Measurements from ENCODE around the gene MRO. TPM values are rescaled to one million over a fixed set of nuclear protein-coding genes. Genes with fewer than 3 reads are reported as not detected.

MRO gene
- total and polyA plus RNA-seq, 2 donors (not counting 1 experiment from before 2014, with no cell fraction given): under 0.01 to 0.02 TPM

DNA sequence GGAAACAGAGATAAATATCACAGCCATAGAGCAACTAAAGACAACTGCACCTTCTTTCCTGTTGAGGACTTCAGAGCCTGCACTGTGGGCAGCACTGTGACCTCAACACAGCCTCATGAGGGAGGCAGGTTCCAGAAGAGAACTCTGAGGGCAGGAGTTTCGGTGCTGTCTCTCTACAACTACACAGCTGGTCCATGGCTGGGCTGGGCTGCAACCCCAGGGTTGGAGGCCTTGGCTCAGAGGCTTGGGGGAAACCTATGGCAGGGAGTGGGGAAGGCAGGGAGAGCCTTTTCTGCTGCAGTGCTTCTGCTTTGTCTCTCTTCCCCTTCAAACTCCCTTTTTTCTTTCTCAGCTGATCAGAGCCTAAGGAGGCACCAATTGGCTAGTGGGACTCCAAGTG is 66.5 kb downstream of the MRO start:
- Histone ChIP-seq H2AFZ (ENCODE audit: low read length) (no peak overlapping the region), H4K20me1 (ENCODE audit: control insufficient read depth, extremely low read depth, insufficient read depth, low read length) (no peaks in the 10 kb centered on the region), H3K4me3 (replicated peaks in 1 of 4; ENCODE audit: control extremely low read depth in 1 of 4, insufficient read depth in 1 of 4, low read depth in 3 of 4, low read length in 4 of 4) (no peak overlapping the region), H3K79me2 (ENCODE audit: control insufficient read depth, insufficient read depth, low read length) (no peaks in the 10 kb centered on the region), H3K4me2 (ENCODE audit: extremely low read depth, insufficient read depth, low read length) (no peak overlapping the region), H3K27ac (ENCODE audit: insufficient read depth, low read length) (no peak overlapping the region), H3K36me3 (ENCODE audit: control insufficient read depth, insufficient read depth, low read length) (no peaks in the 10 kb centered on the region), H3K9ac (ENCODE audit: insufficient read depth, low read length) (no peak overlapping the region), H3K27me3 (ENCODE audit: control insufficient read depth, insufficient read depth, low read length) (no peaks in the 10 kb centered on the region), H3K4me1 (ENCODE audit: control insufficient read depth, extremely low read depth, insufficient read depth, low read length) (no peaks in the 10 kb centered on the region), H3K9me3 (ENCODE audit: control insufficient read depth, insufficient read depth, low read depth, low read length) (no peaks in the 10 kb centered on the region)
- DNase-seq (ENCODE audit: low read depth in 2 of 2): no peak
- TF ChIP-seq, protein P1, sequence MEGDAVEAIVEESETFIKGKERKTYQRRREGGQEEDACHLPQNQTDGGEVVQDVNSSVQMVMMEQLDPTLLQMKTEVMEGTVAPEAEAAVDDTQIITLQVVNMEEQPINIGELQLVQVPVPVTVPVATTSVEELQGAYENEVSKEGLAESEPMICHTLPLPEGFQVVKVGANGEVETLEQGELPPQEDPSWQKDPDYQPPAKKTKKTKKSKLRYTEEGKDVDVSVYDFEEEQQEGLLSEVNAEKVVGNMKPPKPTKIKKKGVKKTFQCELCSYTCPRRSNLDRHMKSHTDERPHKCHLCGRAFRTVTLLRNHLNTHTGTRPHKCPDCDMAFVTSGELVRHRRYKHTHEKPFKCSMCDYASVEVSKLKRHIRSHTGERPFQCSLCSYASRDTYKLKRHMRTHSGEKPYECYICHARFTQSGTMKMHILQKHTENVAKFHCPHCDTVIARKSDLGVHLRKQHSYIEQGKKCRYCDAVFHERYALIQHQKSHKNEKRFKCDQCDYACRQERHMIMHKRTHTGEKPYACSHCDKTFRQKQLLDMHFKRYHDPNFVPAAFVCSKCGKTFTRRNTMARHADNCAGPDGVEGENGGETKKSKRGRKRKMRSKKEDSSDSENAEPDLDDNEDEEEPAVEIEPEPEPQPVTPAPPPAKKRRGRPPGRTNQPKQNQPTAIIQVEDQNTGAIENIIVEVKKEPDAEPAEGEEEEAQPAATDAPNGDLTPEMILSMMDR (conservative IDR thresholded peaks at IDR 0.05 in 1 of 2, IDR thresholded peaks at IDR 0.05 in 1 of 2; ENCODE audit: low read depth in 1 of 2, low read length in 2 of 2): no peak
- TF ChIP-seq EZH2 (IDR thresholded peaks at IDR 0.05; ENCODE audit: low read length, missing control alignments): no peak

DNA sequence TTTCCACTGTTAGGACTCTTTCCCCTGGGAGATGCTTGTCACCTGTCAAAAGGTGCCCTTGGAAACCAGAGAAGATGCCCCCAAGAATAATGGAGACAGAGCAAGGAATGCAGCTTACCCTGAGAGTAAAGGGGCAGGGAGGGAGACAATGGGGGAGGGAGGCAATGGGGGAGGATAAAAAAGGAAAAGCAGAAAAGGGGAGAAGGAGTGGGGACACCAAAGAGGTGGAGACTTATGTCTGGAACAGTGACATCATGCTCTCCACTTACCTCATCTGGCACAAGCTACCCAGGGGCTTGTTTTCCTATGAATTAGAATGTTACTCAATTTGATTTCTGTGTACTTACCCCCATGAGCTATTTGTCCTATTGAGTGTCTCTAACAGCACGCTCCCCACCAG is 67.9 kb downstream of the MRO start:
- Histone ChIP-seq H4K20me1 (ENCODE audit: control insufficient read depth, extremely low read depth, insufficient read depth, low read length) (no peaks in the 10 kb centered on the region), H2AFZ (ENCODE audit: low read length) (no peak overlapping the region), H3K9me3 (ENCODE audit: control insufficient read depth, insufficient read depth, low read depth, low read length) (no peaks in the 10 kb centered on the region), H3K27me3 (ENCODE audit: control insufficient read depth, insufficient read depth, low read length) (no peaks in the 10 kb centered on the region), H3K27ac (ENCODE audit: insufficient read depth, low read length) (no peak overlapping the region), H3K4me2 (ENCODE audit: extremely low read depth, insufficient read depth, low read length) (no peak overlapping the region), H3K79me2 (ENCODE audit: control insufficient read depth, insufficient read depth, low read length) (no peaks in the 10 kb centered on the region), H3K36me3 (ENCODE audit: control insufficient read depth, insufficient read depth, low read length) (no peaks in the 10 kb centered on the region), H3K4me1 (ENCODE audit: control insufficient read depth, extremely low read depth, insufficient read depth, low read length) (no peaks in the 10 kb centered on the region), H3K9ac (ENCODE audit: insufficient read depth, low read length) (no peak overlapping the region), H3K4me3 (replicated peaks in 1 of 4; ENCODE audit: control extremely low read depth in 1 of 4, insufficient read depth in 1 of 4, low read depth in 3 of 4, low read length in 4 of 4) (no peak overlapping the region)
- TF ChIP-seq, protein P1 (conservative IDR thresholded peaks at IDR 0.05 in 1 of 2, IDR thresholded peaks at IDR 0.05 in 1 of 2; ENCODE audit: low read depth in 1 of 2, low read length in 2 of 2): no peak
- TF ChIP-seq EZH2 (IDR thresholded peaks at IDR 0.05; ENCODE audit: low read length, missing control alignments): no peak
- no peak for DNase-seq (ENCODE audit: low read depth in 2 of 2)

DNA sequence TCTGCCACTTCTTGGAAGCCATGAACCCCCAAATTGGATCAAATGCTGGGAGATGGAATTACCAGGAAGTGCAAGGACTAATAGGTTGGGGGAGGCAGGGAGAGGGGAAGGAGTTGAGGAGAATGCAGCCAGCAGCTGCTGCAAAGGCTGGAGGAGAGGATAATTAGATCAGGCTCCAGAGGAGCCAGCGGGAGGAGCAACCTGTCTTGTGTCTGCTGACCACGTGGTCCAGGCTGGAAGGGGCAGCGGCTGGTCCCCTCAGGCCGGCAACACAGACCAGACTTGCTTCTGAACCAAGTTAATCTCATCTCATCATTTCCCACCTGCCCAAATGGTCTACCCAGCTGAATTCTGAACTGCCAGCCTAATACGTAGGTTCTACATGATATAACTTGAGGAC is 68.3 kb downstream of the MRO start:
- no peaks in the 10 kb centered on the region for H3K79me2 ChIP-seq (ENCODE audit: control insufficient read depth, insufficient read depth, low read length)
- no peak for TF ChIP-seq EZH2 (IDR thresholded peaks at IDR 0.05; ENCODE audit: low read length, missing control alignments)
- TF ChIP-seq, protein P1 (conservative IDR thresholded peaks at IDR 0.05 in 1 of 2, IDR thresholded peaks at IDR 0.05 in 1 of 2; ENCODE audit: low read depth in 1 of 2, low read length in 2 of 2): no peak
- no peak overlapping the region for H3K27ac ChIP-seq (ENCODE audit: insufficient read depth, low read length)

More for the DNA sequence above, 68.3 kb downstream of the MRO start:
- Histone ChIP-seq H3K36me3 (ENCODE audit: control insufficient read depth, insufficient read depth, low read length) (no peaks in the 10 kb centered on the region), H3K4me3 (replicated peaks in 1 of 4; ENCODE audit: control extremely low read depth in 1 of 4, insufficient read depth in 1 of 4, low read depth in 3 of 4, low read length in 4 of 4) (no peak overlapping the region), H4K20me1 (ENCODE audit: control insufficient read depth, extremely low read depth, insufficient read depth, low read length) (no peaks in the 10 kb centered on the region), H3K4me1 (ENCODE audit: control insufficient read depth, extremely low read depth, insufficient read depth, low read length) (no peaks in the 10 kb centered on the region), H3K9ac (ENCODE audit: insufficient read depth, low read length) (no peak overlapping the region), H3K27me3 (ENCODE audit: control insufficient read depth, insufficient read depth, low read length) (no peaks in the 10 kb centered on the region), H2AFZ (ENCODE audit: low read length) (no peak overlapping the region), H3K4me2 (ENCODE audit: extremely low read depth, insufficient read depth, low read length) (no peak overlapping the region), H3K9me3 (ENCODE audit: control insufficient read depth, insufficient read depth, low read depth, low read length) (no peaks in the 10 kb centered on the region)
- no peak for DNase-seq (ENCODE audit: low read depth in 2 of 2)

Measured in fibroblast of lung (primary cell).